Activated CD4-positive, alpha-beta T cell treated with anti-CD3 and anti-CD28 coated beads for 24 hours (primary cell): ENCODE results near the gene MRO.
"Not testable (repeated sequence)": the region's sequence is repeated elsewhere in the genome, so short reads cannot be mapped to it uniquely, and the experiment has no call there.

Experiments used
- DNase-seq, 2 donors: peaks; one replicate each; pipeline ENCODE4 v3.0.0-alpha.2; 2020; ENCODE audit warnings: low read depth in 2 of 2

MRO gene

DNA sequence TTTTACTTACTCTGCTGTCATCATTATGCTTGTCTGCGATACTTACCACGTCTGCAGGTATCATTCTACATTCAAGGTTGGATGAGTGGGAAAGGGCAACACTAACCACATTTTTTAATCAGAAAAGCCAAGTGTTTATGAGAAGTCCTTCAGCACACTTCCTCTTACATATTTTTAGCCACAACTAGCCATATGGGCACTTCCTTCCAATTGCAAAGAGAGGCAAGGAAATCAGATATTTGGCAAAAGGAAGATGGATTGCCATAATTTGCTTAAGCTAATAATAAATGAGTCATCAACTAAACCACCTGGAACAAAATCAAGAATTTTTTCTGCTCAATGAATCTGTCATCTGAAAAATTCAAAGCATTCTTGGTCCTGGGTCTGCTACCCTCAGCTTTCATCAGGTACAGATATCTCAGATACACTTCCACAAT, 16.7 kb upstream of the MRO start:
- no peak for DNase-seq

GRCh38 chr18:50833496-50833895, 13.7 kb upstream of the MRO start:
- not testable (repeated sequence) for DNase-seq

DNA sequence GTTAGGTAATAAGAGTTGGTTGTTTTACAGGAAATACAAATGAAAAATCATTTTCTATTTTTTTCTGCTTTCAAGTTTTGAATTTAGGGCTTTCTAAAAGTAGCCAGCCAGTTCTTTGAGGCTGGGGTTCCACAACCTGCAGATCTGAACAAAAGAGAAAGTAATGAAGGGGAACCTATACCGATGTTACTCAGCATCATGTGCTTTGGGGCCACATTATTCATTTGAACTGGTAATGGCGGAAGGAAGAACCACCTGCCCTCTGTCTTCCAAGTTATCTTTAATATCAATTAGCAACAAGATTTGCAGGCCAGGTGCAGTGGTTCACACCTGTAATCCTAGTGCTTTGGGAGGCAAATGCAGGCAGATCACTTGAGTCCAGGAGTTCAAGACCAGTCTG, 12.9 kb upstream of the MRO start:
- no peak for DNase-seq

DNA sequence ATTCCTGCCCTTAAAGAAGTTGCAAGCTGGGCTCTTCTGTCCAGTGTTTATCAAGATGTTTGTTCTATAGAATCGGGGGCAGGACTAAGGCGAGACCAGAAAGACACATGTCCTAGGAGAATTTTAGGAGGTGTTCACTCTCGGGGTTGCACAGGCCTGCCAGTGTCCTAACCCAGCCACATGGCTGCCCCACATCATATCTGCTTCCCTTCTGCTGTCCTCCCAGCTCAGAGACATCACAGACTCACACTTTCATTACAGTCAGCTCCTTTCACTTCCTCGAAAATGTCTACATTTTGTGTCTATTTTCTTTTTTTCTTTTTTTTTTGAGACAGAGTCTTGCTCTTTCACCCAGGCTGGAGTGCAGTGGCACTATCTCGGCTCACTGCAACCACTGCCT, 10.7 kb upstream of the MRO start:
- DNase-seq = no peak

GRCh38 chr18:50829644-50830043, 9.8 kb upstream of the MRO start:
- DNase-seq = no peak

DNA sequence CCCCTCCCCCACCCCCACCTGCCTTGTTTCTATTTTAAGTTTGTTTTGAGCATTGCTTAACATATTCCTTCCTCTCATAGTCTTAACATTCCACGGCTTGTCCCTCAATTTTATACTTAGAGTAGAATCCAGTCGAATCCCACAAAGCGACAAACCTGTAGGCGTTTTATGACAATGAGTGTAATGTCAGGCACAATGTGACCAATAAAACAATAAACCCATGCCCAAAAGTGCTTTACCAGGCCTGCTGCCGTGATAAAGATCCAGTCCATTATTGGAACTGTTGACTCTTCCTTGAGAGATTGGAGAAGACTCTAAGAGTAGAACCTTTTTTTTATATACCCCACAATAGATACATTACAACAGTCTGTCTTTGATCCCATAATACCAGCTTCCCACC, 6.2 kb upstream of the MRO start:
- DNase-seq = no peak

DNA sequence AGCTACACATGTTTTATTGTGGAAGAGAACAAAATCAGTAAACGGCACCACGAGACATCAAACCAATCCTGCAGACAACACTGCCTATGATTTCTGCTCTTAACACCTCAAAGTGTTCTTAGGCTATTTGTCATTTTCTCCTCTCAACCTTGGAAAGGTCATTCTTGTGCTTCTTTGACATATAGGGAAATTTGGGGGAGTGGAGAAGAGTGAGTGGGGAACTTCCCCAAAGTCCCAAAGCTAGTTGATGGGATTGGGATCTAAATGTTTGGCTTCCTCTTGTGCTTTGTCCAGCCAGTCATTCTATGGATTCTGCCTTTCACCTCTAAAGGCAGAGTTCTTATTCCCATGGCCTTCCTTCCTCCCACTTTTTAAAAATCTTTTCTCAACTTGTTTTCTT, 5.8 kb upstream of the MRO start:
- no peak for DNase-seq

DNA sequence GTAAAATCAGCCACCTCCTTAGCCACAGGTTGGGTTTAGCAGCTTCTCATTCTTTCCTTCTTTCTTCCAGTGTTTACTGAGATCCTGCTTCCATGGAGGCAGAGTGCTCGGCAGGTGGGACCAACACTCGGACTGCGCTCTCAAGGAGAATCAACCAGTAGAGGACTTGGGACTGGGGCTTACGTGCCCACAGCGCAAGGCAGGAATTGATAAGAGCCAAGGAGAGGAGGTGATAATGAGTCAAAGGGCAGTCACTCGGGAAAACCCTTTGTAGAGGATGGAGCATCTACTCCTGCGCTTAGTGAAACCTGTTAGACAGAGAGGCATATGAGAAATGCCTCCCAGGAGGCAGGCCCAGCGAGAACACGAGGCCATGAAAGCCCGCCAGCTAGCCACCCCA, 2.9 kb upstream of the MRO start:
- DNase-seq = no peak

DNA sequence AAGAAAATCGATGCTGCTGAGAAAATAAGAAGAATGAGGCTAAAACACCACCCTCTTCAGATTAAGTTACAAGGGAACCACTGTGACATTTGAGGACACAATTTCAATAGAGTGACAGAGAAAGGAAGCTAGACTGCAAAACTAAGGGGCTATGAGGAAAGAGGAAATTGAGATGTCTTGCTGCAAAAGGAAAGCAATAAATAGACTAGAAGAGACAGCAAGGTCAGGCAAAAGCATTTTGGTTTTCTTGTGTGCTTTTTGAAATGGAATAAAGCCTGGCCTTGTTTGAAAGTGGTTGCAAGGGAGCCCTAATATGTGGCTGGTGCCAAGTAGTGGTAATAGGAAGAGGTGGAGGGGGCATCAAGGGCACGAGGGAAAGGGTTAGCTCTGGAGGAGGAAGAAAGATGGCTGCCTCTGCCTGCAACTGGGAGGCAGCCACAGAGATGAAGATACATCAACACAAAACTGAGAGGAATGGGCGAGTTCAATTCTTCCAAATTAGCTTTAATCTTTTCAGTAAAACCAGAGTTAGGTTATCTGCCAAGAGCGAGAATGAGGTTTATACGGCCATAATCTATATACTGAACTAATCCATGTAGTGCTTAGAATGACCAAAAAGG, 1.2 kb upstream of the MRO start:
- DNase-seq = no peak

- no peak for DNase-seq
Measured at GRCh38 chr18:50819027-50819727, 639 bp downstream of the MRO start.

GRCh38 chr18:50816419-50817166, 3.2 kb downstream of the MRO start:
- no peak for DNase-seq

DNA sequence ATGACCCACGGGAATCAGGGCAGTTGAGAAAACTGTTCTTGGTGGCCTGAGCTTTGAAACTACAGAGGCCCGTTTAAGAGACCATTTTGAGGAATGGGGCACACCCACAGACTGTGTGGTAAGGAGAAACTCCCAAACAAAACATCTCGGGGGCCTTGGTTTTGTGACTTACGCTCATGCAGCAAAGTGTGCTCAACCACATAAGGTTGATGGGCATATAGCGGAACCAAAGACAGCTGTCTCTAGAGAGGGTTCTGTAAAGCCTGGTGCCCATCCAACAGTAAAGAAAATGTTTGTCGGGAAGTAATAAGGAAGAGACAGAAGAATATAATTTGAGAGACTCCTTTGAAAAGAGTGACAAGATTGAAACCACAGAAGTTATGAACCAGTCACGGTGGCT, 5.4 kb downstream of the MRO start:
- no peak for DNase-seq

DNA sequence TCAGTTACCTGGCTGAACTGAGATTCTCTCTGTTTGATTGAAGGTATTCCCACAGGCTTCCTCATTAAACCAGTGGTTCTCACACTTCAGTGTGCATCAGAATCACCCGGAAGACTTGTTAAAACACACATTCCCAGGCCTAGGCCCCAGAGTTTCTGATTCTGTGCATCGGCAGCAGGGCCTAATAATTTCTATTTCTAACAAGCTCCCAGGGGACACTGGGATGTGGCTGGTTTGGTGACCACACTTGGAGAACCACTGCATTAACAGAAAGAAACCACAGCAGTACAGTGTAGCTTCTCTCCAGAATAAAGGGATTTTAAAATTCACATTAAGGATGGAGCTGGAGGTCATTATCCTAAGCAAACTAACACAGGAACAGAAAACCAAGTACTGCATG, 6.5 kb downstream of the MRO start:
- no peak for DNase-seq

- no peak for DNase-seq
Measured at GRCh38 chr18:50812834-50813233, 7.0 kb downstream of the MRO start.

DNA sequence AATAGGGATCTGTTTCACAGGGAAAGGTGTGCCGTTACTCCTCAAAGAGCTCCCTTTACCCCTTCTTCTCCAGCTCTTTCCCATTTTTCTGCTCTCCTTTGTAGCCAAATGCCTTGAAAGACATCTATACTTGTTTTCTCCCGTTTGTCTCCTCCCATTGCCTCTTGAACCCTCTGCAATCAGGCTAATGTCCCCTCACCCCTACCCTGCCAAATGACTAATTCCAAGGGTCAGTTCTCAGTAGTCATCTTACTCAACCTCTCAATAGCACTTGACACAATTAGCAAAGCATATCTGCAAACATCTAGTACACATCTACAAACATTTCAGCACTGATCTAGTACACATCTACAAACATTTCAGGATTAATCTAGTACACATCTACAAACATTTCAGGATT, 12.6 kb downstream of the MRO start:
- DNase-seq = no peak

DNA sequence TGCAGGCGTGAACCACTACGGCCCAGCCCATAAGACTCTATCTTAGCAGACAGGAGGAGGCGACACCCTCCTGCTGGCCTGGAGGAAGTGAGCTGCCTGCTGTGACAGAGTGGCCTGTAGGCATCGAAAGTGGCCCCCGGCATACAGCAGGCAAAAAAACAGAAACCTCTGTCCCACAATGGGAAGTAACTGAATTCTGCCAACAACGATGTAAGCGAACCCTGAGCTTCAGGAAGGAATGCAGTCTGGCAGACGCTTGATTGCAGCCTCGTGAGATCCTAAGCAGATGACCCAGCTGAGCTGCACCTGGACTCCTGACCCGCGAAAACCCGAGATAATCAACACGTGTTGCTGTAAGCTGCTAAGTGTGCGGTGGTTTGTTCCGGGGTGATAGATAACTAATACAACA, 13.6 kb downstream of the MRO start:
- DNase-seq = no peak

GRCh38 chr18:50805732-50806131, 14.1 kb downstream of the MRO start:
- no peak for DNase-seq

DNA sequence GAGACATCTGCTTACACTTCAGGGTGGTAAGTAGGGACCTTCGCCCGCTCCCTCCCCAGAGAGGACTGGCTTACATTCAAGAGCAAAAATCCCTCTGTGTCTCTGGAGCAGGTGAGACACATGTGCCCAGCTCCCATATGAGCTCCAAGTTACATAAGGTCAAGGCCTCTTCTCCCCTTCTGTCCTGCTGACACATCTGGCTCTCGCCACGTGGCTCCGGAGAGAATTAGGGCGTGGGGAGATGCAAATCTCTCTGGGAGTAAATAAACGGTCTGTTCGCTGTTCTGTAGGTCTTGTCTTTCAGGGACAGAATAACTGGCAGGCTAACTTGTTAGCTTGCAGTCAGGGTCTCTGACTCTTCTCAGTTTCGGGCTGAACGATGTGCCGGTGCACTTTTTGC, 16.2 kb downstream of the MRO start:
- no peak for DNase-seq

- no peak for DNase-seq
Measured at GRCh38 chr18:50802141-50802540, 17.7 kb downstream of the MRO start.

GRCh38 chr18:50797142-50797541, 22.7 kb downstream of the MRO start:
- DNase-seq = no peak

- no peak for DNase-seq
Measured at GRCh38 chr18:50796495-50796894, 23.3 kb downstream of the MRO start.

DNA sequence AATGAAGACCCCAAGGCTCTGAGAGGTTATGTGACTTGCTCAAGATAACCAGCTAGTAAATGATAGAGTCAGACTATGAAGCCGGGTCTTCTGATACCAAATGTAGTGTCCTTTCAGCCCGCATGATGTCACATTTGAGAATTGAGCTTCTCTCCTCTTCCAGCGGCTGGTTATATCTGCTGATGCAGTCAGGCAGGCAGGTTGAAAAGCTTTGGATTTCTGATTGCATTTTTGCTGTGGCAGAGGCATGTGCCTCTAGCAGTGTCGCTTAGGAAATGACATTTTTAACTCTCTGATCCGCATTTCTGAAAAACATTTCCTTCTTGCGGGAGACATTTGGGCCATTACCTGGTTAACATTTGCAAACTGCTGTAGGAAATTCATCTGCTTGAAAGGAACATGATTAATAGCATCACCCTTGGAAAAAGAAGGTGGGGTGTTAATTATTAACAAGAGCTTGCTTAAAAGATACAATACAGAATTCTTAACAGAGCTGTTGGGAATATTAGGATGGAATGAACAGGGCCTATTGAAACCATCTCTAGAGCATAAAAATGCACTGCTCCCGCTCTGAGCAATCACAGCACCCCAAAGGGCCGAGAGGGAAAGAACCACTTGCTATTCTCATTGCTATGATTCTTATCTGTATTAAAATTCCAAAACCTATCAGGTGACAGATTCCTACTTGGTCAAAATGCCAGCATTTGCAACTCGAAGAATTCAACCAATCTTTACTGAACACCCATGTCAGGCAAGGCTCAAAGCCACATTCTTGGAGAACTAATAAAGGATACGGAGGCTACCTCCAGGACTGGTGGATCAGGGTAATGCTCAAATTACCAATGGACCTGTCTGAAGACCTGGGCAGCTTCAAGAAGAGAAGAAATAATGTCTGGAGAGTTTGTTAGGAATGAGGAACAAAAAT, 25.9 kb downstream of the MRO start:
- DNase-seq = no peak
